ENCODE measurements around the gene DOK4.
A peak's percentile ranks its signal among the peaks of the same experiment; 100 is the strongest.
"Not testable (repeated sequence)": the region's sequence is repeated elsewhere in the genome, so short reads cannot be mapped to it uniquely, and the experiment has no call there.

Gene DOK4

DNA sequence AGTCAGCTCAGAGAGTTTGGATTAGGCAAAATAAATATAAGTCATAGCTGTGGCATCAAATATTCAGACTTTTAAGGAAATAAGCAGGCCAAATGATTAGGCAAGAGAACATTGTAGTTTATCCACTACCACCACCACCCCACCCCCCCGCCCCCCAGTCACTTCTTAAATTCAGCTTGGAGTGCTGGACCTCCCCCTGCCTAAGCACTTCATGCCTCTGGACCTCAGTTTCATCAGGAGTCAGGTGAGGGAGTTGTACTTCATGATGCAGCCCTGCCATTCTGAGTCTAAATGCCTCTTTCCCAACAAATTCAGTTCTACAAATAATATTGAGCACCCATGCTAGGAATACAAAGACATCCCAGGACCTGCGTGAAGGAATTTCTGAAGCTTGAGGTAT lies 21.8 kb downstream of the DOK4 start:
- no peak overlapping the region for H3K4me3 ChIP-seq (ENCODE audit: low read depth, low read length)
- DNase-seq (ENCODE audit: low read depth) = no peak

GRCh38 chr16:57462978-57463362 lies 23.3 kb downstream of the DOK4 start:
- peak overlapping the region; percentile 68 for H3K4me3 ChIP-seq (ENCODE audit: low read depth, low read length)
- DNase-seq (ENCODE audit: low read depth) = no peak

DNA sequence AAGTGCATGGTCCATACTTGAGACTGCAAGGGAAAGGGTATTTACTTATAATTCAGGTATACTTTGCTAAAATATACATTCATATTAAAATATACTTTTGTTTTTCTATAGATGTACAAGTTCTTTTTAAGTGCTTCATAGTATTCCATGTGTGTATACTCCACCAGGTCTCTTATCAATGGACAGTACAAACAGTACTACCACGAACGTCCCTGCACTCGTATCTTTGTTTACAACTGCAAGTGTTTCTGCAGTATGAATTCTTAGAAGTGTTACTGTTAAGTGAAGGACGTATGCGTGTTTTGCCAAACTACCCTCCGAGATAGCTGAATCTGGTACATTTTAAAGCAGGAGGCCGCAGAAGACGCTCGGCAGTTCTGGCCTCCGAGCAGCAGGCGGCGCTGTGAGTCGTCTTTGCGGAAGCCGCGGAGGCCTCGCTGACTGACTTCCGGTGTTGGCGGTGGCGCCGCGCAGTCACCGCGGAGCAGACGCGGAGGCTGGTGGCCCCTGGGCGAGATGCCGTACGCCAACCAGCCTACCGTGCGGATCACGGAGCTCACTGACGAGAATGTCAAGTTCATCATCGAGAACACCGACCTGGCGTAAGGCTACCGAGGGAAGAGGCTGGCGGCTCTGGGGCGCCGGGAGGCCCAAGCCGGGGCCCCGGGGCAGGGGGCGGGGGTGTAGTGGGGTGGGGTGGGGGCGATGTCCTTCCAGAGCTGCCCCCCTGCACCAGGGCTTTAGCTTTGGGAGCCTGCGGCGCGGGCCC lies 23.9 kb downstream of the DOK4 start, which contains the start of gene POLR2C:
POLR2C (plus strand) TSS at position 471 of the 769 bp plus-strand sequence; CDS start at position 517, 46 bp downstream.
- DNase-seq (ENCODE audit: low read depth) = peak; percentile 47
- H3K4me3 ChIP-seq (ENCODE audit: low read depth, low read length) = peak within 1 kb of the TSS; percentile 68

DNA sequence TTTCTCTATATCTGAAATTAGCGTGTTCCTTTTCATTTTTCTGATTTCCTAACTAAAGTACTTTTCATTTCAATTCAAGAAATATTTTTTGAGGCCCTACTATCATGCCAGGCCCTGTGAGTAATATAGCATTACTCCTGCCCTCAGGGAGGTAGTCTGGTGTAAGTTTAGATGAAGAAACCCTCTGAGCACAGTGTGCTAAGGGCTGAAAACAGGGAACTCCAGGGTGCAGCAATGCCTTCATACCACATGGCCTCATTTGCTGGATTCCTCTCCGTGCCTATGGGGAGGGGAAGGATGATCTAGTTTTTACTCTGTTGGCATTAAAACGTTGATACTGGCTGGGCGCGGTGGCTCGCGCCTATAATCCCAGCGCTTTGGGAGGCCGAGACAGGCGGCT lies 34.3 kb downstream of the DOK4 start:
- no peak overlapping the region for H3K4me3 ChIP-seq (ENCODE audit: low read depth, low read length)
- DNase-seq (ENCODE audit: low read depth) = no peak

DNA sequence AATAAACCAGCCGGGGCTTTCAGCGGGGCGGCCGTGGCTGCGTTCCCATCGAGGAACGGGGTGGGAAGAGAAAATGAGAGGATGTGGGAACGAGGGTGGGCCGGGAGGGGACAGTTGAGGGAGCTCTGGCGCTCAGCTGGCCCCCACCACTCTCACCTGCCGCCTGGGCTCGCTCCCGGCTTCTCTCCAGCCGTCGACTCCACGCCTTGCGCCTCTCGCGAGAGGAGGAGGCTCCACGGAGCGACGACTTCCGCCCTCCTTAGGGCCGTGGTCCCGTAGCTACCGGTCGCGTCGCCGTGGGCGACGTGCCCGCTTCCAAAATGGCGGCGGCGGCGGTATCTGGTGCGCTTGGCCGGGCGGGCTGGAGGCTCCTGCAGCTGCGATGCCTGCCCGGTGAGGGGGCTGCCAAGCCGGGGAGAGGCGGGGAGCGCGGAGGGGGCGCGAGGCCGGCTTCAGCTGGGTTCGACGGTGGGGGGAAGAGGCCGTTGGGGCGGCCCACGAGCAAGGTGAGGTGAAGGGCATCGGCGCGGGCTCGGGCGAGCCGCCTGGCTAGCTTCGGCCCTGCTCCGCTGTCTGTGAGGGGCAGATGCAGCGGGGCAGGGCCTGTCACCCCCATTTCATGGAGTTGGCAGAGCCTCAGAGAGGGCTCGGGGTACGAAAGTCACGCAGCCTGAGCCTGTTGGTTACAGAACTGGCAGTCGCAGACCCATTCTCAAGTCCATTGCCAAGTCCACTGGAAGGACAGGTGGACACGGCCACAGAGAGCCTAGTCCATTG lies 38.9 kb downstream of the DOK4 start, which contains the start of the genes CIAPIN1 and COQ9:
CIAPIN1 (minus strand) TSS at position 200 of the 777 bp plus-strand sequence. CDS start 6,457 bp downstream, outside the sequence.
COQ9 (plus strand) TSS at position 294 of the 777 bp plus-strand sequence; CDS start at position 321, 27 bp downstream.
- H3K4me3 ChIP-seq (ENCODE audit: low read depth, low read length) = peak within 1 kb of the TSS; percentile 82
- peak; percentile 76 for DNase-seq (ENCODE audit: low read depth)

DNA sequence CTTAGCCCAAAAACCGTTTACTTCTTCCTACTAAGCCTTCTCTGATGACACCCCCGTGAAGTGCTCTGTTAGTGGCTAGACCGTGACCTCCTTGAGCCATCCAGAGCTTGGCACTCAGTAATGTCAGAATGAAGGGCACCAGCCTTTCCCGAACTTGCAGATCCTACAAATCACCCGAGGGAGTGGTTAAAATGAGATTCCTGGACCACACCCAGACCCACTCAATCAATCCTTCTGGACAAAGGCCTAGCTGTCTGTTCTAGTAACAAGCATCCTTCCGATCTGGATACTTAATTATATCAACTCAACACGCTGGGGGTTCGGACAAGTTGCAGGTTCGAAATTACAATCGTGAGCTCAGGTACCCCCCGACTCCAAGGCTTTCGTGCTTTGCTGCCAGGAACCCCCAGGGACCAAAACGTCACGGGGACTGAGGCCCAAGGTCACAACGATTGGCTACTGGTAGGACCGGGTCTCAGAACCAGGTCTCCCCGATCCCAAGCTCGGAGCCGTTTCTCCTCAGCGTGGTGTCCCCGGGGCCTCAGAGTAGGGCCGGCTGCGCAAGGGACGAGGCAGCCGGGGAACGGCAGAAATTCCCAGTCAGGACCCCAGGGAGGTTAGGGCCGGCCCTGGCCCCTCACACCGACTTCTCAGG lies 39.6 kb downstream of the DOK4 start:
- peak overlapping the region; percentile 82 for H3K4me3 ChIP-seq (ENCODE audit: low read depth, low read length)
- DNase-seq (ENCODE audit: low read depth) = no peak

- H3K4me3 ChIP-seq (ENCODE audit: low read depth, low read length) = no peak overlapping the region
- no peak for DNase-seq (ENCODE audit: low read depth)
These were observed 40.8 kb downstream of the DOK4 start for GRCh38 chr16:57445510-57445909.

GRCh38 chr16:57444711-57445110 lies 41.6 kb downstream of the DOK4 start:
- no peak for DNase-seq (ENCODE audit: low read depth)

DNA sequence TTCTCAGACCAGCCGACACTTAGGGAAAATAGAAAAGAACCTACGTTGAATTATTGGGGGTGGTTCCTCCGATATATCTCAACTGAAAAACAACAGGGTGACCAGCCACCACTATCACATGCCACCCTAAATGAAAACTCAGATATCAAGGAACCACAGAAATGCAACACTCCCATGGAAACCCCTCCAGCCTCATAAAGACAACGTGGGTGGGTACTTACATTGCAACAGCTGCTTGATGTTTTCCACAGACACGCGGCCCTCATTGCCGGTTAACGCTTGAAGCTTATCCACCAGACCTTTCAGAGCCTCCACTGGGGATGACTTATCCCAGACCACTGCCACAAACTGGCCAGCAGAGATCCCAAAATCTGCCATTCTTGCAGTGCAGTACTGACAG lies 45.7 kb downstream of the DOK4 start:
- not testable (repeated sequence) for H3K4me3 ChIP-seq (ENCODE audit: low read depth, low read length); DNase-seq (ENCODE audit: low read depth)

More at GRCh38 chr16:57444711-57445110, 41.6 kb downstream of the DOK4 start:
- no peak overlapping the region for H3K4me3 ChIP-seq (ENCODE audit: low read depth, low read length)

DNA sequence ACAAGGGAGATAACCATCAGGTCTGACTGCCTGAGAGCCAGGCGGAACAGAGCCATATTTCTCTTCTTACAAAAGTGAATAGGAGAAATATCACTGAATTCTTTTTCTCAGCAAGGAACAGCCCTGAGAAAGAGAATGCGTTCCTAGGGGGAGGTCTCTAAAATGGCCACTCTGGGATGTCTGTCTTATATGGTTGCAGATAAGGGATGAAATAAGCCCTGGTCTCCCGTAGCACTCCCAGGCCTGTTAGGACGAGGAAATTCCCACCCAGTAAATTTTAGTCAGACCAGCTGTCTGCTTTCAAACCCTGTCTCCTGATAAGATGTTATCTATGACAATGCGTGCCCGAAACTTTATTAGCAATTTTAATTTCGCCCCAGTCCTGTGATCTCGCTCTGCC lies 46.3 kb downstream of the DOK4 start:
- DNase-seq (ENCODE audit: low read depth); H3K4me3 ChIP-seq (ENCODE audit: low read depth, low read length): not testable (repeated sequence)

GRCh38 chr16:57435838-57436237 lies 50.5 kb downstream of the DOK4 start:
- H3K4me3 ChIP-seq (ENCODE audit: low read depth, low read length) = no peak overlapping the region

DNA sequence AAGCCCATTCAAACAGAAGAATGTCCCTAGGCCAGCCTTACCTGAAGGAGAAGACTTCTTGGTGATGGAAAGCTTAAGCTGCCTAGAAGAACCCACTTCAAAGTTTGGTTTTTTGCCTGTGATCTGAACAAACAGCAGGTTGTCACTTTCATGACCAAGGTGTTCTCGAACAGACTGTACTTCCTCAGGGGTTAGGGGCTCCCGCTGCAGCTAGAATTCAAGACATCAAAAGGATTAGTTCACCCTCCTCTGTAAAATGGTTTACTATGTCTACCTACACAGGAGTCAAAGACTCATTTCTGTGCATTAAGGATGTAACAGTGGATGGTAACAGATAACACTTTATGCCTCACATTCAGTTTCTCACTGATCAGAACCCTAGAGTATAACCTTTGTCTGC lies 52.3 kb downstream of the DOK4 start:
- H3K4me3 ChIP-seq (ENCODE audit: low read depth, low read length) = no peak overlapping the region
- no peak for DNase-seq (ENCODE audit: low read depth)

More at GRCh38 chr16:57435838-57436237, 50.5 kb downstream of the DOK4 start:
- no peak for DNase-seq (ENCODE audit: low read depth)

DNA sequence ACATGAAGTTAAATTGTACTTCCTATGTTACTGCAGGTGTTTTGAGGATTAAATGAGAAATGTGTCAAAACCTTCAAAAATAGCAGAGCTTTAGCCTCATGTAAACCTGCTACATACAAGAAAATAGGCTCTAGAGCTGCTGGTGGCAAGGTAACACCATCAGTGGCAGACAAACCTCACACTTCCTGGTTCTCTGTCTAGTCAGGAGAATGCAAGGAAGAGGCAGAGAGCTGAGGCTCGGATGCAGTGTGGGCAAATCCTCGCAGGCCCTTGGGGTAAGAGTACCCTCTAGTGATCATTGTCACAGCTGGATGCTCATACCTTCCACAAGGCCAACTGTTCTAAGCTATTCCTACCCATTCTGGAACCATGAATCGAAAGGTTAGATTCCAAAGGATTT lies 53.3 kb downstream of the DOK4 start:
- no peak overlapping the region for H3K4me3 ChIP-seq (ENCODE audit: low read depth, low read length)
- DNase-seq (ENCODE audit: low read depth) = no peak

- DNase-seq (ENCODE audit: low read depth) = no peak
- no peak overlapping the region for H3K4me3 ChIP-seq (ENCODE audit: low read depth, low read length)
These were observed 53.8 kb downstream of the DOK4 start for GRCh38 chr16:57432505-57432904.

GRCh38 chr16:57430955-57431354 lies 55.3 kb downstream of the DOK4 start:
- DNase-seq (ENCODE audit: low read depth) = no peak

DNA sequence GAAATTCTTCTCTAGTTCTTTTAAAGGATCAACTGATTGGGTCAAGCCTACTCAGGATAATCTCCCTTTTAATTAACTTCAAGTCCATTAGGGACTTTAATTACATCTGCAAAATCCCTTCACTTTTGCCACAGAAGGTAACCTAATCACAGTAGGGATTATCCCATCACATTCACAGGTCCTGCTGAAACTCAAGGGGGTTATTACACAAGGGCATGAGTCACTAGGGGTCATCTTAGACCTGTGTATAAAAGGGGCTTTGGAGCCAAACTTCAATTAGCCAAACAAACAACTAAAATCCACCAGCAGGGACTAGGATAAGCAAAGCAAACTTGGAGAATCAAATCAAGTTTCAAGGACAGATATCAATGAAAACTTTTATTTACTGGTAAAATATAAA lies 58.5 kb downstream of the DOK4 start:
- H3K4me3 ChIP-seq (ENCODE audit: low read depth, low read length) = no peak overlapping the region
- no peak for DNase-seq (ENCODE audit: low read depth)

More at GRCh38 chr16:57430955-57431354, 55.3 kb downstream of the DOK4 start:
- H3K4me3 ChIP-seq (ENCODE audit: low read depth, low read length) = no peak overlapping the region

GRCh38 chr16:57427307-57427706 lies 59.0 kb downstream of the DOK4 start:
- H3K4me3 ChIP-seq (ENCODE audit: low read depth, low read length) = no peak overlapping the region
- no peak for DNase-seq (ENCODE audit: low read depth)

GRCh38 chr16:57426356-57426755 lies 59.9 kb downstream of the DOK4 start:
- H3K4me3 ChIP-seq (ENCODE audit: low read depth, low read length) = no peak overlapping the region
- no peak for DNase-seq (ENCODE audit: low read depth)

- H3K4me3 ChIP-seq (ENCODE audit: low read depth, low read length) = no peak overlapping the region
- DNase-seq (ENCODE audit: low read depth) = no peak
These were observed 61.7 kb downstream of the DOK4 start for GRCh38 chr16:57424583-57424982.

- DNase-seq (ENCODE audit: low read depth) = no peak
- H3K4me3 ChIP-seq (ENCODE audit: low read depth, low read length) = no peak overlapping the region
These were observed 63.1 kb downstream of the DOK4 start for GRCh38 chr16:57423152-57423551.
